Heart left ventricle (tissue), 16 donors: ENCODE data around the gene RERG. TPM values are rescaled to one million over a fixed set of nuclear protein-coding genes. Genes with fewer than 3 reads are reported as not detected.

Experiments used
- ATAC-seq, 4 donors: fragments of 200-7000 bp; cut with Tn5 transposase; one replicate each; pipeline ENCODE4 v1.9.1; 2020 to 2022; ENCODE audit warnings: moderate library complexity in 4 of 4, mild to moderate bottlenecking in 3 of 4, moderate number of reproducible peaks in 1 of 4
- DNase-seq, 5 donors: peaks; one replicate each; pipeline ENCODE4 v3.0.0-alpha.2; 2020
- H3K27ac ChIP-seq, 12 donors: fragments of 200-600 bp; sonication (generic) in 4 of 12; one replicate each; pipeline versions ENCODE4 v1.5.0 to v1.8.0; 2016 to 2022; ENCODE audit warnings: mild to moderate bottlenecking in 2 of 12
- H3K27me3 ChIP-seq, 9 donors: fragments of 200-600 bp; sonication (generic) in 2 of 9; one replicate each; pipeline versions ENCODE4 v1.5.1 to v1.8.0; 2016 to 2022; ENCODE audit warnings: mild to moderate bottlenecking in 3 of 9
- H3K36me3 ChIP-seq, 9 donors: fragments of 200-600 bp; sonication (generic) in 2 of 9; one replicate each; pipeline versions ENCODE4 v1.5.0 to v1.8.0; 2018 to 2022; ENCODE audit warnings: mild to moderate bottlenecking in 2 of 9
- H3K4me1 ChIP-seq, 12 donors: fragments of 200-600 bp; sonication (generic) in 4 of 12; one replicate each; pipeline versions ENCODE4 v1.5.0 to v1.8.0; 2016 to 2022; ENCODE audit warnings: mild to moderate bottlenecking in 3 of 12
- H3K4me3 ChIP-seq, 12 donors: fragments of 200-600 bp; sonication (generic) in 4 of 12; one replicate each; pipeline versions ENCODE4 v1.5.0 to v1.8.0; 2017 to 2022; ENCODE audit warnings: mild to moderate bottlenecking in 9 of 12, moderate library complexity in 4 of 12
- H3K9me3 ChIP-seq, 12 donors: fragments of 200-600 bp; sonication (generic) in 4 of 12; one replicate each; pipeline versions ENCODE4 v1.5.0 to v1.8.0; 2016 to 2022; ENCODE audit warnings: mild to moderate bottlenecking in 1 of 12
- POLR2A ChIP-seq, 2 donors: fragments of 450-650 bp; IDR thresholded peaks; one replicate each; pipeline ENCODE4 v1.6.1; 2017; ENCODE audit warnings: antibody characterized with exemption in 2 of 2, mild to moderate bottlenecking in 2 of 2, moderate library complexity in 2 of 2
- WGBS, 4 donors: extraction: QIAGEN DNeasy Blood & Tissue Kit in 2 of 4; methylation state at CpG; one replicate each; pipeline versions ENCODE4 v1.1.5 to v1.1.7; 2013 to 2018; 5-methylcytosine and 5-hydroxymethylcytosine counted together
- intact Hi-C, 10 donors: fragments of 100-400 bp; cut with DNase I; formaldehyde crosslinking; loops; one replicate each; pipeline versions ENCODE4 v1.11.1 to v1.14.2; 2022
- polyA plus RNA-seq, 2 donors: library from polyadenylated mRNA; stranded (reverse); fragments of 200-250 nt; gene quantifications; one replicate each; pipeline ENCODE4 v1.2.3, GENCODE V29; 2013
- total RNA-seq, 9 donors: library from RNA; depleted of rRNA in 2 of 9; stranded (reverse); fragments of >200 nt in 2 of 9; fragmentation: NEBNext Ultra II Directional in 3 of 9; extraction: Animal tissue kit (Norgen Biotek cat#: 25700) in 3 of 9; gene quantifications; one replicate each; pipeline versions ENCODE4 v1.1.0 to v1.2.4, GENCODE V29; 2016 to 2023
- TF ChIP-seq, protein P1 (sequence below), 12 donors: fragments of 200-600 bp; sonication (generic) in 4 of 12; IDR thresholded peaks; one replicate each; pipeline versions ENCODE4 v1.5.0 to v1.8.0; 2018 to 2022; ENCODE audit warnings: antibody characterized with exemption in 12 of 12, mild to moderate bottlenecking in 5 of 12
- donor health status: ischemic (EF 13 %, LVEDD 7.1; RV severe dilation, severe dysfunction).
- donor health status: healthy with polysubstance abuse.
- donor health status: DM: no; HTN: yes; CAD: no.
- donor health status: DM: no; HTN: no; CAD: no.
- donor health status: ischemic (EF 25% LVEDD 6.9; RV normal size, moderate dysfunction).
- donor health status: ischemic (EF 25% LVEDD 5.7; RV mildly dilated, moderate dysfunction).
- donor health status: healthy.
- donor health status: DM: yes; HTN: yes; CAD: no.
- donor health status: ischemic (EF 35%, LVEDD 5.7; RV mildly dilated, moderate dysfunction).
- donor health status: nonischemic (EF 11% LVEDD 7.7; RV severe dilation, severe dysfunction).
- donor health status: DM: yes; HTN: yes; CAD: no.
- donor health status: PGD.
- donor health status: ischemic (EF 29% LVEDD 5.4; RV normal size, mild dysfunction).
- donor health status: nonischemic (EF 23%, LVEDD 6.1; RV moderate dilation, normal function).

RERG gene
- total and polyA plus RNA-seq, 11 donors, result 2.9 to 17.7 (median 4.2) TPM

DNA sequence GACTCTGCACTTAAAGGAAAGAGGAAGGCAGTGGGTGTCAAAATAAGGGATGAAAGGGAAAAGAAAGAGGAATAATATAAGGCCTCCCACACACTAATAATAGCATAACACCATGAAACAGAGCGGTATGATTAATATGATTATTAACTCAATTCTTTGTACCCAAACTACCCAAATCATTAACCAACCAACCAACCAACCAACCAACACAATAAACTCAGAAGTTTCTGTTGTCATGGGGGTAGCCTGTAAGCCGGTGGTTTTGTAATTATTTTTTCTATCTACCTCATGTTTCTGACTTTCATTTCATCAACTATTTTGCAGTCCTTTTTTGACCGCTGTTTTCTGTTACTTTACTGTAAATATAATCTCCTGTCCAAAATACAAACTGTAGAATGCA lies 105.8 kb downstream of the RERG start:
- WGBS, 4 donors, result 90 to 97% (median 93%) methylated on average over 3 of the region's 3 CpGs
- intact Hi-C loops, result no loop called here
- Histone ChIP-seq H3K4me3 (no peak overlapping the region), H3K4me1 (peaks cover 0 to 16% (median 0%) of the 10 kb centered on the region in 12 donors), H3K9me3 (no peaks in the 10 kb centered on the region), H3K36me3 (peaks cover 0 to 3% (median 0%) of the 10 kb centered on the region in 9 donors), H3K27ac (no peak overlapping the region), H3K27me3 (no peaks in the 10 kb centered on the region)
- TF ChIP-seq, protein P1, sequence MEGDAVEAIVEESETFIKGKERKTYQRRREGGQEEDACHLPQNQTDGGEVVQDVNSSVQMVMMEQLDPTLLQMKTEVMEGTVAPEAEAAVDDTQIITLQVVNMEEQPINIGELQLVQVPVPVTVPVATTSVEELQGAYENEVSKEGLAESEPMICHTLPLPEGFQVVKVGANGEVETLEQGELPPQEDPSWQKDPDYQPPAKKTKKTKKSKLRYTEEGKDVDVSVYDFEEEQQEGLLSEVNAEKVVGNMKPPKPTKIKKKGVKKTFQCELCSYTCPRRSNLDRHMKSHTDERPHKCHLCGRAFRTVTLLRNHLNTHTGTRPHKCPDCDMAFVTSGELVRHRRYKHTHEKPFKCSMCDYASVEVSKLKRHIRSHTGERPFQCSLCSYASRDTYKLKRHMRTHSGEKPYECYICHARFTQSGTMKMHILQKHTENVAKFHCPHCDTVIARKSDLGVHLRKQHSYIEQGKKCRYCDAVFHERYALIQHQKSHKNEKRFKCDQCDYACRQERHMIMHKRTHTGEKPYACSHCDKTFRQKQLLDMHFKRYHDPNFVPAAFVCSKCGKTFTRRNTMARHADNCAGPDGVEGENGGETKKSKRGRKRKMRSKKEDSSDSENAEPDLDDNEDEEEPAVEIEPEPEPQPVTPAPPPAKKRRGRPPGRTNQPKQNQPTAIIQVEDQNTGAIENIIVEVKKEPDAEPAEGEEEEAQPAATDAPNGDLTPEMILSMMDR (IDR thresholded peaks at IDR 0.05), result no peak
- no peak for TF ChIP-seq POLR2A (IDR thresholded peaks at IDR 0.05)
- no peak for ATAC-seq
- DNase-seq, result no peak

DNA sequence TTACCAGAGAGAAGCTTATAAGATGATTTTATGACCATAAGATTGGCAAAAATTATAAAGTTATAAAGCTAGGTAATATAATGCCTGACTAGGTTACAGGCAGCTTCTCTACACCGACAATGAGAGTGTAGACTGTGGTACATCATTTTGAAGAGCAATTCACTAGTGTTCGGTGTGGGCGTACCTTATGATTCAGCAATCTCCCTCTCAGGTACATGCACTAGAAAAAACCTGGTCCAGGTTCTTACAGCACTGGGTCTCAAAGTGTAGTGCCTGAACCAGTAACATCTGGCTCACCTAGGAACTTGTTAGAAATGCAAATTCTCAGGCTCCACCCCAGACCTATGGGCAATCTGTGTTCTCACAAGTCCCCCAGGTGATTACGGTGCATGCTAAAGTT lies 106.7 kb downstream of the RERG start:
- Histone ChIP-seq H3K4me3 (no peak overlapping the region), H3K4me1 (peaks cover 0 to 16% (median 0%) of the 10 kb centered on the region in 12 donors), H3K27me3 (no peaks in the 10 kb centered on the region), H3K36me3 (peaks cover 0 to 3% (median 0%) of the 10 kb centered on the region in 9 donors), H3K27ac (no peak overlapping the region), H3K9me3 (no peaks in the 10 kb centered on the region)
- 91 to 94% (median 93%) methylated on average over 4 of the region's 4 CpGs for WGBS, 4 donors
- ATAC-seq (no peak), DNase-seq (no peak)
- TF ChIP-seq POLR2A (IDR thresholded peaks at IDR 0.05), result no peak
- TF ChIP-seq, protein P1 (IDR thresholded peaks at IDR 0.05), result no peak
- intact Hi-C loops, result no loop called here

DNA sequence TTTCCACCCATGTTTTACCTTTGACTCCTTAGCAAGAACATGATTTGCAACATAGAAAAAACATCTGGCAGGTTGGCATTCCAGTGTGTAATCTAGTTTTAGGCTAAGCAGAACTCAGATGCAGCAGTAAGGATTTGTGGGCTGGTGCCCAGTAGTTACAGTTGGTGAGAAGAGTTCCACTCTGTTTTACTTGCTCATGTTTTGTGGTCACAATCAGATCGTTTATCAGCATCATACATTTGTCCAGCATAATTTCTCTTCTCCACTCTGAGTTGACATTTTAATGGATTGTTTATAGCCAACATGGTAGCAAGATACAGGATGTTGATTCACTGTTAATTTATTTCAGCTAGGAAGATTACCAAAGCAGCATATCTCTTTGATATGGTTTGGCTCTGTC lies 128.4 kb downstream of the RERG start:
- H3K36me3 ChIP-seq, result no peaks in the 10 kb centered on the region
- intact Hi-C loops, result loop anchor here in 1 of 10 donors (10.0 kb wide), 1 partner anchor 62 kb away; no protein-coding TSS in a partner anchor
- ATAC-seq, result no peak

DNA sequence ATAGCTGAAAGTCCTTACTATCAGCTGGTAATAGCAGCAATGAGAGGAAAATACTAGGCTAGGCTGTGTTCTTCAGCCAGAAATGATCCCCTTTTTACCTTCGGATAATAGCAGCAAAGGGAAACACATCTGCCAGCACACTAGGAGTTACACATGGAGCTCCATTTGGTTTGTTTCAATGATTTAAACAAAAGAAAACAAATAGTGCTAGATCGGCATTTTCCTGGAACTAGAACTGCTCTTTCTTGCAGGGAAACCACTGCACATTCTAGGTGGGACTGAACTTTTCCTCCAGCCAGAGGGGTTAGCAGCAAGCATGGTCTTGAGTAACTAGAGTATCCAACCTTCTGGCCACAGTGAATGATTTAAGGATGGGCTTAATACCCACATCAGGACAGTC lies 130.8 kb downstream of the RERG start:
- intact Hi-C loops, result loop anchor here in 1 of 10 donors (10.0 kb wide), 1 partner anchor 64 kb away; no protein-coding TSS in a partner anchor
- DNase-seq (no peak), ATAC-seq (no peak)
- no peaks in the 10 kb centered on the region for H3K4me1 ChIP-seq
- no peak overlapping the region for H3K4me3 ChIP-seq
- no peaks in the 10 kb centered on the region for H3K9me3 ChIP-seq
- no peak overlapping the region for H3K27ac ChIP-seq
- TF ChIP-seq, protein P1 (IDR thresholded peaks at IDR 0.05), result no peak
- TF ChIP-seq POLR2A (IDR thresholded peaks at IDR 0.05), result no peak
- no peaks in the 10 kb centered on the region for H3K36me3 ChIP-seq
- WGBS, 4 donors, result 72 to 88% (median 82%) methylated on average over 2 of the region's 2 CpGs
- H3K27me3 ChIP-seq, result no peaks in the 10 kb centered on the region

More for the DNA sequence above, 128.4 kb downstream of the RERG start:
- no peak for TF ChIP-seq POLR2A (IDR thresholded peaks at IDR 0.05)
- TF ChIP-seq, protein P1 (IDR thresholded peaks at IDR 0.05), result no peak
- H3K4me3 ChIP-seq, result no peak overlapping the region
- no peaks in the 10 kb centered on the region for H3K27me3 ChIP-seq
- H3K4me1 ChIP-seq, result no peaks in the 10 kb centered on the region
- no peak overlapping the region for H3K27ac ChIP-seq
- no peaks in the 10 kb centered on the region for H3K9me3 ChIP-seq
- DNase-seq, result no peak
- WGBS, 4 donors, result 56 to 72% (median 64%) methylated on average over 1 of the region's 1 CpG
